Loucy (cell line): Measurements from ENCODE around the gene CCDC90B.

Experiments used
- H2AFZ ChIP-seq: fragments of 200-600 bp; sonication (generic); 2 replicates; pipeline ENCODE4 v1.6.0; 2016; ENCODE audit warnings: antibody characterized with exemption, mild to moderate bottlenecking, low read length, moderate library complexity
- H3F3A ChIP-seq: fragments of 200-600 bp; 2 replicates; pipeline ENCODE4 v1.6.0; 2016; ENCODE audit warnings: antibody characterized with exemption, low read depth, mild to moderate bottlenecking
- H3K27me3 ChIP-seq: fragments of 200-600 bp; sonication (generic); 2 replicates; pipeline ENCODE4 v1.6.1; 2014; ENCODE audit warnings: low read length, mild to moderate bottlenecking; ENCODE audit not compliant: insufficient read depth, poor library complexity, severe bottlenecking
- H3K36me3 ChIP-seq: fragments of 200-600 bp; sonication (generic); 2 replicates; pipeline ENCODE4 v1.6.1; 2016; ENCODE audit warnings: low read length; ENCODE audit not compliant: insufficient read depth
- H3K4me1 ChIP-seq: fragments of 200-600 bp; sonication (generic); 2 replicates; pipeline ENCODE4 v1.5.1; 2014; ENCODE audit warnings: low read length, mild to moderate bottlenecking; ENCODE audit not compliant: insufficient read depth, poor library complexity, severe bottlenecking
- H3K4me2 ChIP-seq: fragments of 200-600 bp; sonication (generic); 2 replicates; pipeline ENCODE4 v1.6.0; 2014; ENCODE audit warnings: antibody characterized with exemption, low read length, low read depth, mild to moderate bottlenecking; ENCODE audit not compliant: poor library complexity, severe bottlenecking
- H3K4me3 ChIP-seq: fragments of 200-600 bp; sonication (generic); 2 replicates; pipeline ENCODE4 v1.5.1; 2014; ENCODE audit warnings: low read length, mild to moderate bottlenecking, mixed read lengths; ENCODE audit not compliant: poor library complexity, severe bottlenecking
- H3K79me2 ChIP-seq: fragments of 200-600 bp; sonication (generic); 2 replicates; pipeline ENCODE4 v1.6.1; 2014; ENCODE audit warnings: low read length; ENCODE audit not compliant: insufficient read depth
- H3K9ac ChIP-seq: fragments of 200-600 bp; sonication (generic); 2 replicates; pipeline ENCODE4 v1.6.0; 2014; ENCODE audit warnings: mild to moderate bottlenecking, low read depth, low read length, moderate library complexity; ENCODE audit not compliant: poor library complexity, severe bottlenecking
- H3K9me2 ChIP-seq: fragments of 200-600 bp; sonication (generic); replicated peaks from 2 replicates; pipeline ENCODE4 v1.6.1; 2016; ENCODE audit warnings: low read depth, low read length, mixed read lengths
- H3K9me3 ChIP-seq: fragments of 200-600 bp; sonication (generic); 2 replicates; pipeline ENCODE4 v1.6.1; 2014; ENCODE audit warnings: mild to moderate bottlenecking, antibody characterized with exemption, low read length, low read depth; ENCODE audit not compliant: insufficient read depth
- H4K20me1 ChIP-seq: fragments of 200-600 bp; sonication (generic); 2 replicates; pipeline ENCODE4 v1.6.0; 2014; ENCODE audit warnings: antibody characterized with exemption, low read length, mild to moderate bottlenecking; ENCODE audit not compliant: insufficient read depth, poor library complexity, severe bottlenecking
- CTCF ChIP-seq: fragments of 200-600 bp; sonication (generic); conservative IDR thresholded peaks from 2 replicates; pipeline ENCODE4 v1.5.1; 2014; ENCODE audit warnings: mild to moderate bottlenecking, antibody characterized with exemption, low read length
- EZH2phosphoT487 ChIP-seq: fragments of 200-600 bp; IDR thresholded peaks from 2 replicates; pipeline ENCODE4 v1.6.1; 2018; ENCODE audit warnings: antibody characterized with exemption, mild to moderate bottlenecking, moderate library complexity, borderline replicate concordance

Gene CCDC90B

GRCh38 chr11:83293457-83293774, 7.2 kb upstream of the CCDC90B start:
- Histone ChIP-seq H3K9ac (no peak overlapping the region), H4K20me1 (no peaks in the 10 kb centered on the region), H3K4me3 (no peak overlapping the region), H3K27me3 (no peaks in the 10 kb centered on the region), H3K9me3 (no peaks in the 10 kb centered on the region), H2AFZ (no peak overlapping the region), H3K9me2 (no peaks in the 10 kb centered on the region), H3K36me3 (no peaks in the 10 kb centered on the region), H3K4me2 (no peak overlapping the region), H3K79me2 (no peaks in the 10 kb centered on the region), H3F3A (no peaks in the 10 kb centered on the region), H3K4me1 (peaks cover 4% of the 10 kb centered on the region)
- no peak for TF ChIP-seq CTCF
- TF ChIP-seq EZH2phosphoT487, result no peak

- Histone ChIP-seq H3K4me1 (peaks cover 4% of the 10 kb centered on the region), H3K36me3 (no peaks in the 10 kb centered on the region), H3K9ac (no peak overlapping the region), H3K27me3 (no peaks in the 10 kb centered on the region), H3K4me3 (peak overlapping the region; percentile 55), H3F3A (no peaks in the 10 kb centered on the region), H2AFZ (peak overlapping the region; percentile 57; the same call in 1 of the 2 replicates), H3K4me2 (peak overlapping the region; percentile 54), H4K20me1 (no peaks in the 10 kb centered on the region), H3K9me3 (no peaks in the 10 kb centered on the region), H3K9me2 (no peaks in the 10 kb centered on the region), H3K79me2 (no peaks in the 10 kb centered on the region)
- TF ChIP-seq EZH2phosphoT487, result no peak
- peak; percentile 76 for TF ChIP-seq CTCF
These were observed 6.7 kb upstream of the CCDC90B start for GRCh38 chr11:83292709-83293456.

- peaks cover 20% of the 10 kb centered on the region for H3K79me2 ChIP-seq
- no peak overlapping the region for H2AFZ ChIP-seq
- H3K9me2 ChIP-seq, result no peaks in the 10 kb centered on the region
- no peaks in the 10 kb centered on the region for H3K36me3 ChIP-seq
- H3K9me3 ChIP-seq, result no peaks in the 10 kb centered on the region
- no peak overlapping the region for H3K9ac ChIP-seq
- H3F3A ChIP-seq, result no peaks in the 10 kb centered on the region
- no peak overlapping the region for H3K4me3 ChIP-seq
- peaks cover 27% of the 10 kb centered on the region for H3K4me1 ChIP-seq
- no peak overlapping the region for H3K4me2 ChIP-seq
- TF ChIP-seq CTCF, result no peak
- TF ChIP-seq EZH2phosphoT487, result no peak
- no peaks in the 10 kb centered on the region for H3K27me3 ChIP-seq
- H4K20me1 ChIP-seq, result no peaks in the 10 kb centered on the region
These were observed 1.5 kb upstream of the CCDC90B start for GRCh38 chr11:83287631-83288030.
